ENCODE results near the gene ARAP2. TPM values are rescaled to one million over a fixed set of nuclear protein-coding genes. Genes with fewer than 3 reads are reported as not detected.

ARAP2 gene
- total RNA-seq, 2 experiments from 2014 or later = 6.9 to 8.6 TPM

- no peaks in the 10 kb centered on the region for H3K36me3 ChIP-seq (ENCODE audit: insufficient read depth, low read length)
- CTCF ChIA-PET (ENCODE audit: unreplicated experiment) = no interaction called here
- TF ChIP-seq EZH2phosphoT487 (IDR thresholded peaks at IDR 0.05; ENCODE audit: borderline replicate concordance, low read depth, low read length) = no peak
- TF ChIP-seq CTCF (conservative IDR thresholded peaks at IDR 0.05; ENCODE audit: low read length) = no peak
- no peaks in the 10 kb centered on the region for H4K20me1 ChIP-seq (ENCODE audit: insufficient read depth, low read length)
- H2AFZ ChIP-seq (ENCODE audit: low read length) = no peak overlapping the region
- H3K9me2 ChIP-seq (ENCODE audit: insufficient read depth, low read length) = no peaks in the 10 kb centered on the region
- H3K4me2 ChIP-seq (ENCODE audit: low read length) = no peak overlapping the region
- H3K4me3 ChIP-seq (ENCODE audit: low read depth, low read length, poor library complexity, severe bottlenecking) = no peak overlapping the region
- DNase-seq (ENCODE audit: low spot score) = no peak
- POLR2A ChIA-PET = interaction anchor here (1.6 kb wide), 1 partner anchor 61 kb away, joined by 4 read pairs; no protein-coding TSS in a partner anchor
- intact Hi-C loops (cut with micrococcal nuclease; ENCODE audit: unreplicated experiment) = no loop called here
- BruUV-seq (replicated peaks) = no TSS peak
- no peaks in the 10 kb centered on the region for H3K4me1 ChIP-seq (ENCODE audit: insufficient read depth, low read length, poor library complexity, severe bottlenecking)
- H3K9me3 ChIP-seq (ENCODE audit: low read length) = no peaks in the 10 kb centered on the region
- H3K79me2 ChIP-seq (ENCODE audit: insufficient read depth, low read depth, low read length) = no peaks in the 10 kb centered on the region
- H3K27ac ChIP-seq (ENCODE audit: low read depth, low read length, poor library complexity, severe bottlenecking) = no peak overlapping the region
These were observed 25.3 kb upstream of the ARAP2 start for GRCh38 chr4:36269533-36270173.

- Histone ChIP-seq H3K9me3 (ENCODE audit: low read length) (no peaks in the 10 kb centered on the region), H3K27ac (ENCODE audit: low read depth, low read length, poor library complexity, severe bottlenecking) (no peak overlapping the region), H3K9me2 (ENCODE audit: insufficient read depth, low read length) (no peaks in the 10 kb centered on the region), H4K20me1 (ENCODE audit: insufficient read depth, low read length) (no peaks in the 10 kb centered on the region), H3K4me3 (ENCODE audit: low read depth, low read length, poor library complexity, severe bottlenecking) (no peak overlapping the region), H3K79me2 (ENCODE audit: insufficient read depth, low read depth, low read length) (no peaks in the 10 kb centered on the region), H3K4me2 (ENCODE audit: low read length) (no peak overlapping the region), H2AFZ (ENCODE audit: low read length) (no peak overlapping the region), H3K4me1 (ENCODE audit: insufficient read depth, low read length, poor library complexity, severe bottlenecking) (no peaks in the 10 kb centered on the region), H3K36me3 (ENCODE audit: insufficient read depth, low read length) (no peaks in the 10 kb centered on the region)
- no peak for DNase-seq (ENCODE audit: low spot score)
- CTCF ChIA-PET (ENCODE audit: unreplicated experiment) = no interaction called here
- no TSS peak for BruUV-seq (replicated peaks)
- TF ChIP-seq EZH2phosphoT487 (IDR thresholded peaks at IDR 0.05; ENCODE audit: borderline replicate concordance, low read depth, low read length) (no peak), CTCF (conservative IDR thresholded peaks at IDR 0.05; ENCODE audit: low read length) (no peak)
- POLR2A ChIA-PET = no interaction called here
- intact Hi-C loops (cut with micrococcal nuclease; ENCODE audit: unreplicated experiment) = no loop called here
These were observed 24.8 kb upstream of the ARAP2 start for GRCh38 chr4:36269101-36269500.

GRCh38 chr4:36267486-36268268 is 23.4 kb upstream of the ARAP2 start:
- H3K27ac ChIP-seq (ENCODE audit: low read depth, low read length, poor library complexity, severe bottlenecking) = no peak overlapping the region

More at GRCh38 chr4:36267486-36268268, 23.4 kb upstream of the ARAP2 start:
- H3K9me3 ChIP-seq (ENCODE audit: low read length) = no peaks in the 10 kb centered on the region
- no peaks in the 10 kb centered on the region for H3K36me3 ChIP-seq (ENCODE audit: insufficient read depth, low read length)
- CTCF ChIA-PET (ENCODE audit: unreplicated experiment) = no interaction called here
- no peaks in the 10 kb centered on the region for H4K20me1 ChIP-seq (ENCODE audit: insufficient read depth, low read length)
- DNase-seq (ENCODE audit: low spot score) = no peak
- POLR2A ChIA-PET = interaction anchor here (0.6 to 1.7 kb wide), 4 partner anchors 8 to 1073 kb away, joined by 3 to 9 read pairs (median 4); no protein-coding TSS in a partner anchor
- H3K9me2 ChIP-seq (ENCODE audit: insufficient read depth, low read length) = no peaks in the 10 kb centered on the region
- intact Hi-C loops (cut with micrococcal nuclease; ENCODE audit: unreplicated experiment) = no loop called here
- no peaks in the 10 kb centered on the region for H3K79me2 ChIP-seq (ENCODE audit: insufficient read depth, low read depth, low read length)
- H2AFZ ChIP-seq (ENCODE audit: low read length) = no peak overlapping the region
- no peak overlapping the region for H3K4me2 ChIP-seq (ENCODE audit: low read length)
- no TSS peak for BruUV-seq (replicated peaks)
- TF ChIP-seq EZH2phosphoT487 (IDR thresholded peaks at IDR 0.05; ENCODE audit: borderline replicate concordance, low read depth, low read length) (no peak), CTCF (conservative IDR thresholded peaks at IDR 0.05; ENCODE audit: low read length) (no peak)
- H3K4me1 ChIP-seq (ENCODE audit: insufficient read depth, low read length, poor library complexity, severe bottlenecking) = no peaks in the 10 kb centered on the region
- H3K4me3 ChIP-seq (ENCODE audit: low read depth, low read length, poor library complexity, severe bottlenecking) = no peak overlapping the region
